Natural killer cell (primary cell): Measurements from ENCODE around the gene HACE1. TPM values are rescaled to one million over a fixed set of nuclear protein-coding genes. Genes with fewer than 3 reads are reported as not detected.
"Not testable (repeated sequence)": the region's sequence is repeated elsewhere in the genome, so short reads cannot be mapped to it uniquely, and the experiment has no call there.

Source experiments
- ATAC-seq, 3 donors: fragments of 150-1000 bp in 2 of 3; fragments of 200-7000 bp in 1 of 3; cut with Tn5 transposase; 1 replicate in 1 of 3; 2 replicates in 2 of 3; pipeline ENCODE4 v1.10.0; 2021; ENCODE audit warnings: mild to moderate bottlenecking in 2 of 3, moderate library complexity in 2 of 3
- DNase-seq, 2 donors: peaks; one replicate each; pipeline versions ENCODE4 v3.0.0 to v3.0.0-alpha.2; 2013 to 2021; ENCODE audit warnings: mixed read lengths in 1 of 2
- H3K27ac ChIP-seq: one replicate; pipeline ENCODE4 v1.5.1; 2013; ENCODE audit warnings: mild to moderate bottlenecking, low read length
- H3K27me3 ChIP-seq: one replicate; pipeline ENCODE4 v1.6.1; 2013; ENCODE audit warnings: low read length; ENCODE audit not compliant: control insufficient read depth, insufficient read depth
- H3K36me3 ChIP-seq: one replicate; pipeline ENCODE4 v1.6.1; 2013; ENCODE audit warnings: low read length; ENCODE audit not compliant: control insufficient read depth, insufficient read depth
- H3K4me1 ChIP-seq: one replicate; pipeline ENCODE4 v1.6.1; 2013; ENCODE audit warnings: low read length; ENCODE audit not compliant: control insufficient read depth, insufficient read depth
- H3K4me3 ChIP-seq: one replicate; pipeline ENCODE4 v1.5.1; 2013; ENCODE audit warnings: low read length
- H3K9me3 ChIP-seq: one replicate; pipeline ENCODE4 v1.6.1; 2013; ENCODE audit warnings: low read length; ENCODE audit not compliant: control insufficient read depth, insufficient read depth
- H3K27ac Mint-ChIP-seq, 2 donors: one replicate each; pipeline ENCODE4 v1.8.0; 2022; ENCODE audit warnings: mild to moderate bottlenecking in 2 of 2, mixed read lengths in 2 of 2, moderate library complexity in 1 of 2
- H3K27me3 Mint-ChIP-seq, 2 donors: one replicate each; pipeline ENCODE4 v1.8.0; 2022; ENCODE audit warnings: low read depth in 2 of 2, mixed read lengths in 2 of 2
- H3K36me3 Mint-ChIP-seq: one replicate; pipeline ENCODE4 v1.8.0; 2022; ENCODE audit warnings: mixed read lengths
- H3K4me1 Mint-ChIP-seq, 2 donors: one replicate each; pipeline ENCODE4 v1.8.0; 2022; ENCODE audit warnings: mixed read lengths in 2 of 2
- H3K4me3 Mint-ChIP-seq: one replicate; pipeline ENCODE4 v1.8.0; 2022; ENCODE audit warnings: mild to moderate bottlenecking, moderate library complexity, mixed read lengths
- H3K9me3 Mint-ChIP-seq, 2 donors: one replicate each; pipeline ENCODE4 v1.8.0; 2022; ENCODE audit warnings: mixed read lengths in 2 of 2
- WGBS: methylation state at CpG from one replicate; pipeline ENCODE4 v1.1.7; 2013; ENCODE audit warnings: missing lambda C conversion rate; ENCODE audit not compliant: insufficient coverage; 5-methylcytosine and 5-hydroxymethylcytosine counted together
- intact Hi-C: fragments of 100-400 bp; cut with micrococcal nuclease; formaldehyde crosslinking; loops from one replicate; pipeline ENCODE4 v1.14.2; 2022
- total RNA-seq, 4 donors: library from RNA; stranded (reverse); fragments of 120-200 nt in 1 of 4; gene quantifications; one replicate each; pipeline versions ENCODE4 v1.2.3 to v1.2.4, GENCODE V29; 2013 to 2022
- TF ChIP-seq, protein P1 (sequence below): fragments of 200-600 bp; IDR thresholded peaks from one replicate; pipeline ENCODE4 v1.8.0; 2022; ENCODE audit warnings: antibody characterized with exemption

Gene HACE1
- total RNA-seq, 3 donors from 2014 or later (not counting 1 experiment from before 2014, with no cell fraction given), result 9.6 to 12.6 (median 9.8) TPM

- Histone ChIP-seq H3K27ac (no peak overlapping the region), H3K4me3 (no peak overlapping the region), H3K4me1 (no peaks in the 10 kb centered on the region), H3K36me3 (no peaks in the 10 kb centered on the region), H3K9me3 (no peaks in the 10 kb centered on the region), H3K27me3 (no peaks in the 10 kb centered on the region)
- Mint-ChIP-seq H3K27me3 (no peaks in the 10 kb centered on the region), H3K27ac (no peak overlapping the region), H3K36me3 (peaks cover 7% of the 10 kb centered on the region), H3K4me1 (no peaks in the 10 kb centered on the region), H3K4me3 (no peak overlapping the region), H3K9me3 (no peaks in the 10 kb centered on the region)
- TF ChIP-seq, protein P1, sequence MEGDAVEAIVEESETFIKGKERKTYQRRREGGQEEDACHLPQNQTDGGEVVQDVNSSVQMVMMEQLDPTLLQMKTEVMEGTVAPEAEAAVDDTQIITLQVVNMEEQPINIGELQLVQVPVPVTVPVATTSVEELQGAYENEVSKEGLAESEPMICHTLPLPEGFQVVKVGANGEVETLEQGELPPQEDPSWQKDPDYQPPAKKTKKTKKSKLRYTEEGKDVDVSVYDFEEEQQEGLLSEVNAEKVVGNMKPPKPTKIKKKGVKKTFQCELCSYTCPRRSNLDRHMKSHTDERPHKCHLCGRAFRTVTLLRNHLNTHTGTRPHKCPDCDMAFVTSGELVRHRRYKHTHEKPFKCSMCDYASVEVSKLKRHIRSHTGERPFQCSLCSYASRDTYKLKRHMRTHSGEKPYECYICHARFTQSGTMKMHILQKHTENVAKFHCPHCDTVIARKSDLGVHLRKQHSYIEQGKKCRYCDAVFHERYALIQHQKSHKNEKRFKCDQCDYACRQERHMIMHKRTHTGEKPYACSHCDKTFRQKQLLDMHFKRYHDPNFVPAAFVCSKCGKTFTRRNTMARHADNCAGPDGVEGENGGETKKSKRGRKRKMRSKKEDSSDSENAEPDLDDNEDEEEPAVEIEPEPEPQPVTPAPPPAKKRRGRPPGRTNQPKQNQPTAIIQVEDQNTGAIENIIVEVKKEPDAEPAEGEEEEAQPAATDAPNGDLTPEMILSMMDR, result no peak
- 88% methylated on average over 2 of the region's 2 CpGs for WGBS
- intact Hi-C loops, result no loop called here
- DNase-seq (no peak), ATAC-seq (no peak)
Measured at GRCh38 chr6:104814743-104815142, 45.0 kb downstream of the HACE1 start.

GRCh38 chr6:104813552-104813951 is 46.2 kb downstream of the HACE1 start:
- intact Hi-C loops, result no loop called here
- DNase-seq, result no peak
- Mint-ChIP-seq H3K36me3 (peaks cover 7% of the 10 kb centered on the region), H3K9me3 (no peaks in the 10 kb centered on the region), H3K4me1 (no peaks in the 10 kb centered on the region), H3K27ac (no peak overlapping the region), H3K4me3 (no peak overlapping the region), H3K27me3 (no peaks in the 10 kb centered on the region)
- WGBS, result 91% methylated on average over 1 of the region's 2 CpGs
- no peaks in the 10 kb centered on the region for H3K4me1 ChIP-seq
- H3K4me3 ChIP-seq, result no peak overlapping the region
- no peak overlapping the region for H3K27ac ChIP-seq
- H3K9me3 ChIP-seq, result no peaks in the 10 kb centered on the region
- TF ChIP-seq, protein P1, result no peak
- H3K36me3 ChIP-seq, result no peaks in the 10 kb centered on the region
- no peak for ATAC-seq
- no peaks in the 10 kb centered on the region for H3K27me3 ChIP-seq

DNA sequence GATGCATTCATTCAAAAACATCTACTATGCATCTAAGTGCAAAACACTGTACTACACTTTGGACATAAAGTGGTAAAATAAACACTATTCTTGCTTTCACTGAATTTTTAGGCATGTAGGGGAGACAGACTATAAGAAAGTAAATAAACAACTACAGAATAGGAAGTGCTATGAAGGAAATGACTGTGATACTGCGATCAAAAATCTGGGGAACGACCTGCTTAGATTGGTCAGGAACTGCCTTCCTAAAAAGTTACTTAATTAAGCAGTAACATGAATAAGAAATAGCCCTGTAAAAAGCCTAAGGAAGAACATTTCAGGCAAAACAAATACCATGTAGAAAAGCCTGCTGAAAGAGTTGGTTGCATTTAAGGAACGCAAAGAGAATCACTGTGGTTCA is 50.6 kb downstream of the HACE1 start:
- Mint-ChIP-seq H3K9me3 (peaks cover 0 to 2% of the 10 kb centered on the region in 2 donors), H3K4me3 (no peak overlapping the region), H3K4me1 (no peaks in the 10 kb centered on the region), H3K27ac (peak overlapping the region in 1 of 2 donors; percentile 1), H3K27me3 (no peaks in the 10 kb centered on the region), H3K36me3 (peaks cover 7% of the 10 kb centered on the region)
- H3K4me1 ChIP-seq, result no peaks in the 10 kb centered on the region
- no peaks in the 10 kb centered on the region for H3K27me3 ChIP-seq
- intact Hi-C loops, result no loop called here
- no peaks in the 10 kb centered on the region for H3K36me3 ChIP-seq
- ATAC-seq (no peak), DNase-seq (no peak)
- no peak overlapping the region for H3K27ac ChIP-seq
- TF ChIP-seq, protein P1, result no peak
- 90% methylated on average over 2 of the region's 3 CpGs for WGBS
- no peak overlapping the region for H3K4me3 ChIP-seq
- H3K9me3 ChIP-seq, result no peaks in the 10 kb centered on the region

GRCh38 chr6:104805335-104805734 is 54.4 kb downstream of the HACE1 start:
- intact Hi-C loops, H3K4me1 ChIP-seq, H3K27ac ChIP-seq, H3K4me3 Mint-ChIP-seq, H3K36me3 Mint-ChIP-seq, H3K9me3 Mint-ChIP-seq, H3K27me3 ChIP-seq, H3K9me3 ChIP-seq, H3K36me3 ChIP-seq, H3K4me1 Mint-ChIP-seq, DNase-seq, H3K27ac Mint-ChIP-seq, H3K4me3 ChIP-seq, ATAC-seq, H3K27me3 Mint-ChIP-seq: not testable (repeated sequence)
- WGBS, result 98% methylated on average over 3 of the region's 4 CpGs
